NCI-H82 treated with DMSO at 0.1 percent for 48 hours (cell line): ENCODE results near the gene NME1.

Experiments used
- DNase-seq: peaks from one replicate; lab custom pipeline; 2025; ENCODE audit not compliant: unreplicated experiment; lab: John Stamatoyannopoulos, UW

Gene NME1

GRCh38 chr17:51188271-51188833, 35.0 kb downstream of the NME1 start:
- no peak for DNase-seq

GRCh38 chr17:51189162-51189561, 35.8 kb downstream of the NME1 start:
- no peak for DNase-seq

- DNase-seq: no peak
Measured at GRCh38 chr17:51189628-51190027, 36.3 kb downstream of the NME1 start.

GRCh38 chr17:51191895-51192294, 38.5 kb downstream of the NME1 start:
- no peak for DNase-seq

- no peak for DNase-seq
Measured at GRCh38 chr17:51197754-51198153, 44.4 kb downstream of the NME1 start.

- DNase-seq: no peak
Measured at GRCh38 chr17:51200295-51200694, 46.9 kb downstream of the NME1 start.

GRCh38 chr17:51200846-51201245, 47.5 kb downstream of the NME1 start:
- DNase-seq: no peak

GRCh38 chr17:51203838-51204237, 50.5 kb downstream of the NME1 start:
- DNase-seq: no peak
